ENCODE measurements around the gene NXNL1. TPM values are rescaled to one million over a fixed set of nuclear protein-coding genes. Genes with fewer than 3 reads are reported as not detected.

Gene NXNL1
- total and polyA plus RNA-seq, 2 of the 13 experiments (the other 11 are each of a cell fraction or from before 2014, with no cell fraction given) = not detected

DNA sequence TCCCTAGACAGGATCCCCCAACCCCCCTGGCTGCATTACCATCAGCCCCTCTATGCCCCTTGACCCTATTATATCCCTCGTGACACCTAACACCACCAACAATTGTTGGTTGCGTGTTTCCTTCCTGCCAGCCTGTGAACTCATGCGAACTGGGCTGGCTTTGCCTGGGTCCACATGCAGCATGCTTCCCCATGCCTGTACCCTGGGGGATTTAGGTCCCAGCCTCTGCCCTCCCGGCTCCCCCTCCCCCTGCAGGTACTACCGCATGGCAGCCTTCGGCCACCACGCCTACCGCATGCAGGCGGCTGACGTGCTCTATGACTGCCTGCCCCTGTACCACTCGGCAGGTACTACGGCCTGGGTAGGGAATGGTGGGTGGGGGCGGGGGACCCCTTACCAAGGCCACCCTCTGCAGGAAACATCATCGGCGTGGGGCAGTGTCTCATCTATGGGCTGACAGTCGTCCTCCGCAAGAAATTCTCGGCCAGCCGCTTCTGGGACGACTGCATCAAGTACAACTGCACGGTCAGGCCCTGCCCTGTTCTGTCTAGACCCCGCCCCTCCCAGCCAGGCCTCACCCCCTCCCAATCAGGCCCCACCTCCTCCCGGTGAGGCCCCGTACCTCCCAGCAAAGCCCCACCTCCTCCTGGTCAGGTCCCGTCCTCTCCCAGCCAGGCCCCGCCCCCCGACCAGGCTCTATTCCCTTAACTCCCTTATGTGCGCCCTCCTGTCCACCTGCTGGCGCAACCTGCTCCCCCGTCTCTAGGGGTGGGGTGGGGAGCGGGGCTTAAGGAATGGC, 28.1 kb upstream of the NXNL1 start (continued):
- TF ChIP-seq DMAP1 (CRISPR knock-in tag; IDR thresholded peaks at IDR 0.05) (peak; percentile 64), RAD51 (IDR thresholded peaks at IDR 0.05; ENCODE audit: borderline replicate concordance) (no peak), U2AF1 (optimal IDR thresholded peaks at IDR 0.05; ENCODE audit: low read depth, low read length) (no peak), SPEN (CRISPR knock-in tag; IDR thresholded peaks at IDR 0.05; ENCODE audit: low read depth) (no peak), MAZ (IDR thresholded peaks at IDR 0.05; ENCODE audit: borderline replicate concordance, low read depth, low read length) (peak; percentile 51; the same call in 1 of the 2 replicates), MAZ (CRISPR knock-in tag; IDR thresholded peaks at IDR 0.05; ENCODE audit: low read depth) (no peak), ZFP62 (CRISPR knock-in tag; IDR thresholded peaks at IDR 0.05) (no peak), MXI1 (IDR thresholded peaks at IDR 0.05; ENCODE audit: borderline replicate concordance, low read depth, low read length) (0 out of 3 replicates have a peak, but pooled peaks have one; percentile 30), GABPB1 (CRISPR knock-in tag; IDR thresholded peaks at IDR 0.05) (0 out of 2 replicates have a peak, but pooled peaks have one; percentile 19), RNF2 (conservative IDR thresholded peaks at IDR 0.05; ENCODE audit: low read depth) (0 out of 2 replicates have a peak, but pooled peaks have one; percentile 31), RXRB (CRISPR knock-in tag; IDR thresholded peaks at IDR 0.05; ENCODE audit: borderline replicate concordance) (no peak), PRPF4 (IDR thresholded peaks at IDR 0.05; ENCODE audit: low read depth, low read length, poor library complexity, severe bottlenecking) (no peak), ZNF564 (CRISPR knock-in tag; IDR thresholded peaks at IDR 0.05) (peak; percentile 97), POLR2A (IDR thresholded peaks at IDR 0.05; ENCODE audit: insufficient read depth in 1 of 2, low read depth in 2 of 2, low read length in 2 of 2) (peak in 1 of 2 experiments; percentile 54; a peak in 2 of 4 replicates), SP4 (CRISPR knock-in tag; IDR thresholded peaks at IDR 0.05) (peak; percentile 35; the same call in 1 of the 2 replicates), TOPORS (CRISPR knock-in tag; IDR thresholded peaks at IDR 0.05) (0 out of 2 replicates have a peak, but pooled peaks have one; percentile 25), ZFY (CRISPR knock-in tag; IDR thresholded peaks at IDR 0.05) (peak; percentile 50; the same call in 1 of the 2 replicates), RAD21 (CRISPR knock-in tag; IDR thresholded peaks at IDR 0.05) (0 out of 2 replicates have a peak, but pooled peaks have one; percentile 15), JUN (CRISPR knock-in tag; IDR thresholded peaks at IDR 0.05) (no peak)
- TF ChIP-seq, protein P1, sequence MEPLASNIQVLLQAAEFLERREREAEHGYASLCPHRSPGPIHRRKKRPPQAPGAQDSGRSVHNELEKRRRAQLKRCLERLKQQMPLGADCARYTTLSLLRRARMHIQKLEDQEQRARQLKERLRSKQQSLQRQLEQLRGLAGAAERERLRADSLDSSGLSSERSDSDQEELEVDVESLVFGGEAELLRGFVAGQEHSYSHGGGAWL (CRISPR knock-in tag; IDR thresholded peaks at IDR 0.05) = no peak
- TF ChIP-seq, protein P2, sequence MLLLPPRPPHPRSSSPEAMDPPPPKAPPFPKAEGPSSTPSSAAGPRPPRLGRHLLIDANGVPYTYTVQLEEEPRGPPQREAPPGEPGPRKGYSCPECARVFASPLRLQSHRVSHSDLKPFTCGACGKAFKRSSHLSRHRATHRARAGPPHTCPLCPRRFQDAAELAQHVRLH (CRISPR knock-in tag; IDR thresholded peaks at IDR 0.05; ENCODE audit: borderline replicate concordance, low read depth) = 0 out of 2 replicates have a peak, but pooled peaks have one; percentile 27
- TF ChIP-seq, protein P3, sequence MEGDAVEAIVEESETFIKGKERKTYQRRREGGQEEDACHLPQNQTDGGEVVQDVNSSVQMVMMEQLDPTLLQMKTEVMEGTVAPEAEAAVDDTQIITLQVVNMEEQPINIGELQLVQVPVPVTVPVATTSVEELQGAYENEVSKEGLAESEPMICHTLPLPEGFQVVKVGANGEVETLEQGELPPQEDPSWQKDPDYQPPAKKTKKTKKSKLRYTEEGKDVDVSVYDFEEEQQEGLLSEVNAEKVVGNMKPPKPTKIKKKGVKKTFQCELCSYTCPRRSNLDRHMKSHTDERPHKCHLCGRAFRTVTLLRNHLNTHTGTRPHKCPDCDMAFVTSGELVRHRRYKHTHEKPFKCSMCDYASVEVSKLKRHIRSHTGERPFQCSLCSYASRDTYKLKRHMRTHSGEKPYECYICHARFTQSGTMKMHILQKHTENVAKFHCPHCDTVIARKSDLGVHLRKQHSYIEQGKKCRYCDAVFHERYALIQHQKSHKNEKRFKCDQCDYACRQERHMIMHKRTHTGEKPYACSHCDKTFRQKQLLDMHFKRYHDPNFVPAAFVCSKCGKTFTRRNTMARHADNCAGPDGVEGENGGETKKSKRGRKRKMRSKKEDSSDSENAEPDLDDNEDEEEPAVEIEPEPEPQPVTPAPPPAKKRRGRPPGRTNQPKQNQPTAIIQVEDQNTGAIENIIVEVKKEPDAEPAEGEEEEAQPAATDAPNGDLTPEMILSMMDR (CRISPR knock-in tag; IDR thresholded peaks at IDR 0.05) = peak; percentile 82
- TF ChIP-seq, protein P4, sequence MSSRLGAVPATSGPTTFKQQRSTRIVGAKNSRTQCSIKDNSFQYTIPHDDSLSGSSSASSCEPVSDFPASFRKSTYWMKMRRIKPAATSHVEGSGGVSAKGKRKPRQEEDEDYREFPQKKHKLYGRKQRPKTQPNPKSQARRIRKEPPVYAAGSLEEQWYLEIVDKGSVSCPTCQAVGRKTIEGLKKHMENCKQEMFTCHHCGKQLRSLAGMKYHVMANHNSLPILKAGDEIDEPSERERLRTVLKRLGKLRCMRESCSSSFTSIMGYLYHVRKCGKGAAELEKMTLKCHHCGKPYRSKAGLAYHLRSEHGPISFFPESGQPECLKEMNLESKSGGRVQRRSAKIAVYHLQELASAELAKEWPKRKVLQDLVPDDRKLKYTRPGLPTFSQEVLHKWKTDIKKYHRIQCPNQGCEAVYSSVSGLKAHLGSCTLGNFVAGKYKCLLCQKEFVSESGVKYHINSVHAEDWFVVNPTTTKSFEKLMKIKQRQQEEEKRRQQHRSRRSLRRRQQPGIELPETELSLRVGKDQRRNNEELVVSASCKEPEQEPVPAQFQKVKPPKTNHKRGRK (CRISPR knock-in tag; IDR thresholded peaks at IDR 0.05) = no peak
- TF ChIP-seq, protein P5, sequence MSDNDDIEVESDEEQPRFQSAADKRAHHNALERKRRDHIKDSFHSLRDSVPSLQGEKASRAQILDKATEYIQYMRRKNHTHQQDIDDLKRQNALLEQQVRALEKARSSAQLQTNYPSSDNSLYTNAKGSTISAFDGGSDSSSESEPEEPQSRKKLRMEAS (IDR thresholded peaks at IDR 0.05) = peak; percentile 81

All from HepG2 (cell line).